Dermis microvascular lymphatic vessel endothelial cell (primary cell): ENCODE measurements around the gene PGBD1. TPM values are rescaled to one million over a fixed set of nuclear protein-coding genes. Genes with fewer than 3 reads are reported as not detected.
A peak's percentile ranks its signal among the peaks of the same experiment; 100 is the strongest.

Experiments
- DNase-seq, 2 donors: peaks; one replicate each; pipeline versions ENCODE4 v3.0.0 to v3.0.0-alpha.2; 2010; ENCODE audit warnings: low read depth in 2 of 2
- total RNA-seq: library from RNA; depleted of rRNA; stranded (reverse); fragments of >200 nt; gene quantifications from 2 replicates; pipeline ENCODE4 v1.2.1, GENCODE V29; 2014

PGBD1 gene
- total RNA-seq: 4.6 and 5.2 TPM in 2 replicates

GRCh38 chr6:28281288-28282064 is at the start of gene PGBD1:
PGBD1 (plus strand) TSS chr6:28281572; CDS start chr6:28283814, 2,242 bp downstream.
- peak; percentile 39 to 85 for DNase-seq

GRCh38 chr6:28232785-28233184 is 48.6 kb upstream of the PGBD1 start:
- DNase-seq: no peak

GRCh38 chr6:28235912-28236452 is 45.4 kb upstream of the PGBD1 start:
- no peak for DNase-seq

GRCh38 chr6:28239636-28240035 is 41.7 kb upstream of the PGBD1 start:
- no peak for DNase-seq

GRCh38 chr6:28240471-28240870 is 40.9 kb upstream of the PGBD1 start:
- no peak for DNase-seq

- no peak for DNase-seq
Measured at GRCh38 chr6:28243946-28244345, 37.4 kb upstream of the PGBD1 start.

- no peak for DNase-seq
Measured at GRCh38 chr6:28245206-28245941, 36.0 kb upstream of the PGBD1 start.

- DNase-seq: no peak
Measured at GRCh38 chr6:28248916-28249315, 32.5 kb upstream of the PGBD1 start.

- no peak for DNase-seq
Measured at GRCh38 chr6:28250747-28251146, 30.6 kb upstream of the PGBD1 start.

- DNase-seq: peak in 1 of 2 donors; percentile 25
Measured at GRCh38 chr6:28251661-28252008, 29.7 kb upstream of the PGBD1 start.

- peak; percentile 67 to 86 for DNase-seq
Measured at GRCh38 chr6:28252009-28252975, 29.1 kb upstream of the PGBD1 start, which contains the start of gene ZKSCAN4. ZKSCAN4 (minus strand) TSS chr6:28252269; CDS start chr6:28251980, 289 bp downstream.

GRCh38 chr6:28254121-28254519 is 27.3 kb upstream of the PGBD1 start:
- DNase-seq: no peak

- DNase-seq: no peak
Measured at GRCh38 chr6:28257042-28257441, 24.3 kb upstream of the PGBD1 start.

GRCh38 chr6:28258877-28259777 is 22.2 kb upstream of the PGBD1 start, which contains the start of gene NKAPL:
NKAPL (plus strand) TSS chr6:28259297; CDS start chr6:28259372, 75 bp downstream.
- peak; percentile 51 to 63 for DNase-seq

- no peak for DNase-seq
Measured at GRCh38 chr6:28263922-28264321, 17.4 kb upstream of the PGBD1 start.

GRCh38 chr6:28264834-28265401 is 16.5 kb upstream of the PGBD1 start:
- no peak for DNase-seq

GRCh38 chr6:28266563-28266961 is 14.8 kb upstream of the PGBD1 start:
- no peak for DNase-seq

GRCh38 chr6:28266962-28267694 is 14.2 kb upstream of the PGBD1 start, which contains the start of gene ZSCAN26:
ZSCAN26 (plus strand) TSS chr6:28267143; CDS start chr6:28271920, 4,777 bp downstream.
- DNase-seq: peak; percentile 43 to 88

- DNase-seq: no peak
Measured at GRCh38 chr6:28267695-28268059, 13.7 kb upstream of the PGBD1 start.
